MM.1S (cell line): ENCODE measurements around the gene PRDM7.

ENCODE experiments used
- DNase-seq: peaks from one replicate; pipeline ENCODE4 v3.0.0-alpha.2; 2015
- H2AFZ ChIP-seq: fragments of 300-600 bp; sonication (generic); 2 replicates; pipeline ENCODE4 v1.6.0; 2016; ENCODE audit warnings: antibody characterized with exemption, low read length
- H3F3A ChIP-seq: fragments of 300-600 bp; sonication (generic); 2 replicates; pipeline ENCODE4 v1.6.1; 2016; ENCODE audit warnings: mild to moderate bottlenecking, antibody characterized with exemption, low read length, moderate library complexity, mixed read lengths; ENCODE audit not compliant: insufficient read depth
- H3K27ac ChIP-seq: fragments of 300-600 bp; sonication (generic); 2 replicates; pipeline ENCODE4 v1.5.1; 2016; ENCODE audit warnings: mild to moderate bottlenecking, low read length
- H3K27me3 ChIP-seq: fragments of 300-600 bp; sonication (generic); replicated peaks from 2 replicates; pipeline ENCODE4 v1.6.0; 2016; ENCODE audit warnings: low read length; ENCODE audit not compliant: insufficient read depth
- H3K36me3 ChIP-seq: fragments of 300-600 bp; sonication (generic); replicated peaks from 2 replicates; pipeline ENCODE4 v1.6.1; 2016; ENCODE audit warnings: mild to moderate bottlenecking, low read length, mixed read lengths; ENCODE audit not compliant: insufficient read depth
- H3K4me1 ChIP-seq: fragments of 300-600 bp; sonication (generic); 2 replicates; pipeline ENCODE4 v1.6.1; 2016; ENCODE audit warnings: low read length, mixed read lengths
- H3K4me2 ChIP-seq: fragments of 300-600 bp; sonication (generic); 2 replicates; pipeline ENCODE4 v1.6.0; 2016; ENCODE audit warnings: low read depth, low read length
- H3K4me3 ChIP-seq: fragments of 300-600 bp; sonication (generic); 2 replicates; pipeline ENCODE4 v1.5.1; 2016; ENCODE audit warnings: low read length, mixed read lengths
- H3K79me2 ChIP-seq: fragments of 300-600 bp; sonication (generic); 2 replicates; pipeline ENCODE4 v1.6.1; 2016; ENCODE audit warnings: mixed run types, low read length, mixed read lengths
- H3K9ac ChIP-seq: fragments of 300-600 bp; sonication (generic); 2 replicates; pipeline ENCODE4 v1.6.1; 2016; ENCODE audit warnings: low read length, mixed read lengths
- H3K9me2 ChIP-seq: fragments of 300-600 bp; sonication (generic); replicated peaks from 2 replicates; pipeline ENCODE4 v1.6.1; 2016; ENCODE audit warnings: mild to moderate bottlenecking, low read length, mixed read lengths; ENCODE audit not compliant: insufficient read depth
- H3K9me3 ChIP-seq: fragments of 300-600 bp; sonication (generic); replicated peaks from 2 replicates; pipeline ENCODE4 v1.6.1; 2016; ENCODE audit warnings: mild to moderate bottlenecking, low read length, mixed read lengths; ENCODE audit not compliant: insufficient read depth
- H4K20me1 ChIP-seq: fragments of 300-600 bp; sonication (generic); 2 replicates; pipeline ENCODE4 v1.6.1; 2016; ENCODE audit warnings: mild to moderate bottlenecking, low read length, moderate library complexity, mixed read lengths; ENCODE audit not compliant: insufficient read depth
- CTCF ChIP-seq: fragments of 300-600 bp; sonication (generic); IDR thresholded peaks from 2 replicates; pipeline ENCODE4 v1.5.1; 2016; ENCODE audit warnings: antibody characterized with exemption, low read length, mixed read lengths
- EZH2 ChIP-seq: fragments of 300-600 bp; sonication (generic); optimal IDR thresholded peaks from 2 replicates; pipeline ENCODE3; 2017; ENCODE audit warnings: low read depth, mild to moderate bottlenecking, antibody characterized with exemption, low read length, mixed read lengths
- EZH2phosphoT487 ChIP-seq: fragments of 300-600 bp; sonication (generic); IDR thresholded peaks from 2 replicates; pipeline ENCODE4 v1.6.1; 2018; ENCODE audit warnings: antibody characterized with exemption, low read length

PRDM7 gene

GRCh38 chr16:90007015-90007414 lies 70.1 kb downstream of the PRDM7 start:
- H3K4me3 ChIP-seq, result no peak overlapping the region
- no peak overlapping the region for H3K27ac ChIP-seq

More at GRCh38 chr16:90007015-90007414, 70.1 kb downstream of the PRDM7 start:
- Histone ChIP-seq H4K20me1 (no peaks in the 10 kb centered on the region), H2AFZ (no peak overlapping the region), H3F3A (no peaks in the 10 kb centered on the region), H3K36me3 (no peaks in the 10 kb centered on the region), H3K27me3 (no peaks in the 10 kb centered on the region), H3K9me3 (no peaks in the 10 kb centered on the region), H3K9me2 (no peaks in the 10 kb centered on the region), H3K79me2 (no peaks in the 10 kb centered on the region), H3K4me2 (no peak overlapping the region), H3K9ac (no peak overlapping the region), H3K4me1 (no peaks in the 10 kb centered on the region)
- TF ChIP-seq CTCF (no peak), EZH2 (no peak), EZH2phosphoT487 (no peak)
- no peak for DNase-seq
